Glomerular endothelial cell (primary cell): ENCODE results near the gene CARMIL1. TPM values are rescaled to one million over a fixed set of nuclear protein-coding genes. Genes with fewer than 3 reads are reported as not detected.

ENCODE experiments used
- DNase-seq: peaks from one replicate; pipeline ENCODE4 v3.0.0-alpha.2; 2011; ENCODE audit warnings: low read depth, low spot score; ENCODE audit errors: extremely low read depth
- total RNA-seq: library from RNA; depleted of rRNA; stranded (reverse); fragments of >200 nt; gene quantifications from 2 replicates; pipeline ENCODE4 v1.2.3, GENCODE V29; 2015

Gene CARMIL1
- total RNA-seq, 1 donor from 2014 or later, result 7.8 TPM

GRCh38 chr6:25306379-25306778 lies 27.2 kb downstream of the CARMIL1 start:
- DNase-seq, result no peak

- DNase-seq, result no peak
Observed at GRCh38 chr6:25307805-25308494, 28.8 kb downstream of the CARMIL1 start.

GRCh38 chr6:25309886-25310285 lies 30.7 kb downstream of the CARMIL1 start:
- DNase-seq, result no peak

- DNase-seq, result no peak
Observed at GRCh38 chr6:25311331-25311840, 32.2 kb downstream of the CARMIL1 start.

- no peak for DNase-seq
Observed at GRCh38 chr6:25312034-25312620, 33.0 kb downstream of the CARMIL1 start.

GRCh38 chr6:25312703-25313102 lies 33.5 kb downstream of the CARMIL1 start:
- peak; percentile 16 for DNase-seq

- DNase-seq, result no peak
Observed at GRCh38 chr6:25314509-25315175, 35.5 kb downstream of the CARMIL1 start.

- DNase-seq, result no peak
Observed at GRCh38 chr6:25315194-25316177, 36.3 kb downstream of the CARMIL1 start.

GRCh38 chr6:25316626-25317025 lies 37.5 kb downstream of the CARMIL1 start:
- DNase-seq, result no peak

- no peak for DNase-seq
Observed at GRCh38 chr6:25318589-25318988, 39.4 kb downstream of the CARMIL1 start.

GRCh38 chr6:25320459-25320858 lies 41.3 kb downstream of the CARMIL1 start:
- DNase-seq, result no peak

- DNase-seq, result no peak
Observed at GRCh38 chr6:25322692-25323091, 43.5 kb downstream of the CARMIL1 start.

GRCh38 chr6:25324066-25324762 lies 45.0 kb downstream of the CARMIL1 start:
- no peak for DNase-seq

- no peak for DNase-seq
Observed at GRCh38 chr6:25326126-25326525, 47.0 kb downstream of the CARMIL1 start.

- no peak for DNase-seq
Observed at GRCh38 chr6:25326960-25327359, 47.8 kb downstream of the CARMIL1 start.

- no peak for DNase-seq
Observed at GRCh38 chr6:25327432-25327831, 48.3 kb downstream of the CARMIL1 start.

- DNase-seq, result no peak
Observed at GRCh38 chr6:25329161-25329817, 50.1 kb downstream of the CARMIL1 start.

GRCh38 chr6:25329982-25330381 lies 50.8 kb downstream of the CARMIL1 start:
- DNase-seq, result no peak
